ENCODE data around the gene GARIN5A.

GARIN5A gene

GRCh38 chr19:50418176-50419021 is 58.2 kb downstream of the GARIN5A start, which contains the start of gene SPIB:
Gene SPIB, plus strand, starts transcription at chr19:50418938. Its CDS starts 25 bp downstream, at chr19:50418963.
- DNase-seq (ENCODE audit: low read depth in 2 of 2, low spot score in 1 of 2), result no peak

- no peak for DNase-seq (ENCODE audit: low read depth in 2 of 2, low spot score in 1 of 2)
Observed at GRCh38 chr19:50417111-50418081, 59.3 kb downstream of the GARIN5A start.

Measured in stimulated activated CD8-positive, alpha-beta memory T cell treated with anti-CD3 and anti-CD28 coated beads, Interleukin-4, amount 100 ng/mL, for 4 hours (primary cell).